CD4-positive, alpha-beta T cell treated with Interleukin-17A for 4 hours (primary cell): Measurements from ENCODE around the gene THRSP.

Source experiments
- DNase-seq: peaks from one replicate; pipeline ENCODE4 v3.0.0-alpha.2; 2020; ENCODE audit warnings: mixed read lengths

The THRSP gene

DNA sequence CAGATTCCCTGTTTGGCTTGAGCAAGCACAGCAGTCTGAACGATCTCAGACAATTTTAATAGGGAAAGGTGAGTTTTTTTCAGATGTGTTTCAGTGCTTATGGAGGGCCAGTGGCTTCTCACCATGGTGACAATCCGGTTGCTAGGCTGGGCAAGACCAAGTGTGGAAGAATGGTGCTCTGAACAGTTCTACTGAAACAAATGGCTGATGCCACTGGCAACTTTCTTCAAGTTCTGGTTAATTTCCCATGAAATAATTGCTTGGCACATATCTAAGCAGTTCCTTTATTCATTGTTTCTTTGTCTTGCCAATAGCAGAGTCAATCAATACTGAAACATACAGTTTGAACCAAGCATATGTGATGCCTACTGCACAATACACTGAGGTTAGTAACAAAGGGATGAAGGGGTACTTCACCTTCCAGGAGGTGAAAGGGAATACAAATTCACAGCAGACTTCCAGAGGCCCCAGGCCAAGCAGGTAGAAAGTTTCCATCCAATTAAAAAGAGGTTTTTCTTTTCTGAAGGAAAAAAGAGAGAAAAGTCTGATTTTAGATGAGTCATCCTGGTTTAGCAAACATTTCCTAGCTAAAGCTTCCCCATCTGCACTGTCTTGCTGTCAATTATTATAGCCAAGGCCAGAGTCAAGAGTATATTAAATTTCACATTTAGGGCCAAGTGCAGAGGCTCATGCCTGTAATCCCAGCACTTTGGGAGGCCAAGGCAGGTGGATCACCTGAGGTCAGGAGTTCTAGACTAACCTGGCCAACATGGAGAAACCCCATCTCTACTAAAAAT, 37.2 kb downstream of the THRSP start:
- no peak for DNase-seq

DNA sequence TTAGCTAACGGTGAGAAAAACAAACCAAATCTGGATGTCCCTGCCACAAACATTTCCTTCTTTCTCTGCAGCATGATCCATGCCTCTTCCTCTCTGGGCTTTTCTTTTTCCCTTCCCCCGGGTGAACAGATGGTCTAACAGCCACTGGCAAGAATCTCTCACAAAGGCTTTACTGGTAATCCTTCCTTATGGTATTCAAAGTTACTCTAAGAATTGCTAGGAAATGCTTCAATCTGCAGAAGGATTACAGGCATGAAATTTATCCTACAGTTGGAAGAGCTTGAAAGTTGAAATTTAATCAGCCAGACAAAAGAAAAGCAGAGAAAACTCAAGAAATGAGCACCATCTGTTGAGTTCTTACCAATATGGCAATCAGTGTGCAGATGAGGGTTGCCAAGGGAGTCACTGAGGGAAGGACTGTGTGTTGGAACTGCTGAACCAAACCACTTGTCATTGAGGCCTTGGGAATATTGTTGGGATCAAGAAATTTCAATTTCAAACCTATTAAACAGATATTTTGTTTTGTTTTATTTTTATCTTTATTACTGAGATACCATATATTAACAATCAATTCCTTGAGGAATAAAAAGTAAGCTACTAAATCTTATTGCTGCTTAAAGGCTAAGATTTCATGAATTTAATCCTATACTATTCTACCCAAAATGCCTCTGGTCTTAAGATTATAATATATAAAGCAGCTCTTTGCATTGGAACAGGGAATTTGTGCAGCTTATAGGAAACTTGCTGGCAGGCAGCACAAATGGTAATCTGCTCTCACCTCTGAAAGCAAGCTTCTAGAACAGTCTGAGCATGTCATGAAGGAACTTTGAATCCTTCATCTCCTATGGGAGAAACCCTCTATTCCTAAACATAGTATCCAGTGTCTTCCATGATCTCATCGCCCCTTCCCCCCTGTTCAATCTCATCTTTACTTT, 45.7 kb downstream of the THRSP start:
- no peak for DNase-seq

DNA sequence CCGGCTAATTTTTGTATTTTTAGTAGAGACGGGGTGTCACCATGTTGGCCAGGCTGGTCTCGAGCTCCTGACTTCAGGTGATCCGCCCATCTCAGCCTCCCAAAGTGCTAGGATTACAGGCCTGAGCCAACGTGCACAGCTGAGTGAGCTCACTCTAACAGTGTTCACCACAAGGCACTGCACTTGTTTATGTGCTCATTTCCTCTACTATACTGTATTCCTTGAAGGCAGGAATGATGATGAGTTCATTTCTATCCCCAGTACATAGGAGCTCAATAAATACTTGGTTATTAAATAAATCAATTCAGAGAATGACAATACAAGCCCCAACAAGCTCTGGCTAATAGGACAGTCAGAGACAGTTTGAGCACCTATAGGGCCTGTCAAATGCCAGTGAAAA, 46.7 kb downstream of the THRSP start:
- no peak for DNase-seq

DNA sequence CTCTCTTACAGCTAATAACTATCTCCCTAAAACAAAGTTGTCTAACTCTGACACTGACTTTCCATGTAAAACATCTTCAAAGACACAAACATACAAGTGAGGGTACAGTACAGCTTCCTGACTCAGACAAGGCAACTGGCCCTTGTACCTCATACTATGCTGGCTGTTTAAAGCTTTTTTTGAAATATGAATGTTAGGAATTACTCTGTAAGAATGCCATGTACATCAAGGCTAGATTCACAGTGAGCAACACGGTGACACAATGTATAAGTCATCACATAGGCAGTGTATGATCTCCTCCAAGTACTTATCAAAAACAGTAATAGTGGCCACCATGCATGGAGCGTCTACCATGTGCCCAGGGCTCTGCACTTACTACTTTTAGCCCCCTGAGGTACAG, 47.2 kb downstream of the THRSP start:
- no peak for DNase-seq

DNA sequence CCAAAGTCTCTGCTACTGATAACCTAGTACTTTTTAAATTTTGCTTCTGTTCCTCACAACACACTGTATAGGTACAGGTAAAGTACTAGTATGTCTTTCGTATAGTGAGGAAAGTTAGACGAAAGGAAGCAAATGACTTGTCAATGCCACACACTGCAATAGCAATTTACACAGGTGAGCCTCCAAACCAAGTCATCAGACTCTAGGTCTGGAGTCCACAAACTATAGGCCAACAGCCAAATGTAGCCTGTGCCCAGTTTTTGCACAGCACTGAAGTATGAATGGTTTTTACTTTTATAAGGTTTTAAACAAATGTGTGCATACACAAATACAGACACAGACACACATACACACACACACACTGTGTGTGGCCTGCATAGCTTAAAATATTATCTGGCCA, 47.6 kb downstream of the THRSP start:
- DNase-seq = no peak

DNA sequence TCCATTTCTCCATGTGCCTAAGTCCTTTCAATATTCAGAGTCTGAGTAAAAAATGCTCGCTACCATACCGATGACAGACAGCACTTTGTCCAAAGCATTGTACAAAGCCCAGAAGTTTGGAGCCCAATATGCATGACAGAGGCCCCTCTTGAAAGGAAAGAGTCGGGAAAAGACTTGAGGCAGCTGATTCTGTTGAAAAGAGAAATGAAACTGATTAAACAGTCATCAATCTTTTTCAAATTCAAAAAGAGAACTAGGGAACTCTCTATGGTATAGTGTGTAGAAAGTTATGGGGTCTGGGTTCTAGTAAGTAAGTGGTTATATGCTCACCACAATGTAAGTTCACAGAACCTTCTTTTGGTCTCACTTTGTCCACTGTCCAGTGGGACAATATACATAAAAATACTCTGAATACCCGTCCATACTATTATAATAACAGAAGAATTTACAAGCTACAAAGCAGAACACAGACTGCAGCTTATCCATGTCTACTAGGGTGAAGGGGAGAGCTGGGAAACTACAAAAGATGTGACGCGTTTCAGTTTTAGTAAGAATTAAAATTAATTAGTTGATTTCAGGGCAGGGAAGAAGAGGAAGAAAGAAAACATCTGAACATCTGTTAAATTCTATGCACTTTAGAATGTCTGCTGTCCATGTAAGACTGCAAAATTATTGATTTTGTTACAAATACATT, 49.1 kb downstream of the THRSP start:
- no peak for DNase-seq
